K562 (cell line): ENCODE measurements around the gene CPLANE2. TPM values are rescaled to one million over a fixed set of nuclear protein-coding genes. Genes with fewer than 3 reads are reported as not detected.

Experiments
- CCAR2 ChIP-seq: fragments of 200-400 bp; formaldehyde crosslinking; IDR thresholded peaks from 2 replicates; pipeline ENCODE4 v1.6.1; 2017; ENCODE audit warnings: mild to moderate bottlenecking, low read depth, low read length
- HCFC1 ChIP-seq: IDR thresholded peaks from 2 replicates; pipeline ENCODE4 v1.6.1; 2012; ENCODE audit warnings: low read depth, low read length, improper control_type of control experiment
- STAG1 ChIP-seq: sonication (generic); formaldehyde crosslinking; IDR thresholded peaks from 2 replicates; pipeline ENCODE4 v1.5.0; 2020; ENCODE audit warnings: missing genetic modification reagents, borderline replicate concordance
- ZBTB7A ChIP-seq: IDR thresholded peaks from 2 replicates; pipeline ENCODE4 v1.6.1; 2011; ENCODE audit warnings: low read depth, mild to moderate bottlenecking, low read length, moderate library complexity, borderline replicate concordance; ENCODE audit not compliant: control insufficient read depth
- ZFP1 ChIP-seq: fragments of 450-650 bp; formaldehyde crosslinking; IDR thresholded peaks from 2 replicates; pipeline ENCODE4 v1.4.0; 2020; ENCODE audit warnings: mild to moderate bottlenecking, mixed read lengths
- ZNF263 ChIP-seq: sonication (generic); formaldehyde crosslinking; IDR thresholded peaks from 2 replicates; pipeline ENCODE4 v1.8.0; 2022; ENCODE audit warnings: mild to moderate bottlenecking, missing genetic modification reagents, borderline replicate concordance
- ZNF444 ChIP-seq: fragments of 250-450 bp; sonication (Bioruptor Pico); IDR thresholded peaks from 2 replicates; pipeline ENCODE4 v1.4.0; 2020; ENCODE audit warnings: mild to moderate bottlenecking, moderate library complexity
- ZZZ3 ChIP-seq: fragments of 450-650 bp; IDR thresholded peaks from 2 replicates; pipeline ENCODE4 v1.6.1; 2016; ENCODE audit warnings: antibody characterized with exemption, mild to moderate bottlenecking, moderate library complexity
- polyA plus RNA-seq, 8 experiments: library from polyadenylated mRNA; depleted of rRNA in 4 of 8; stranded (reverse) in 5 of 8; unstranded in 3 of 8; fragments of >200 nt; fragmentation: Nextera tagmentation in 2 of 8; fragmentation: Illumina TruSeq in 1 of 8; extraction: Ambion mirVana in 2 of 8; extraction: Trizol in 1 of 8; gene quantifications; 2 replicates each; pipeline versions ENCODE4 v1.2.1 to v1.2.3, GENCODE V29; 2011 to 2014; ENCODE audit warnings: inconsistent platforms in 1 of 8, missing spikeins in 1 of 8
- total RNA-seq, 7 experiments: library from RNA; depleted of rRNA in 6 of 7; stranded (reverse); fragments of >200 nt in 6 of 7; fragmentation: Illumina TruSeq in 2 of 7; extraction: Trizol in 2 of 7; gene quantifications; 2 replicates each; pipeline versions ENCODE4 v1.2.1 to v1.2.3, GENCODE V29; 2011 to 2021; ENCODE audit warnings: low replicate concordance in 1 of 7
- TF ChIP-seq, protein P1 (sequence below), 2 experiments: fragments of 450-650 bp; IDR thresholded peaks; 2 replicates each; pipeline ENCODE4 v1.6.1; 2018; ENCODE audit warnings: mild to moderate bottlenecking in 2 of 2, low read depth in 1 of 2; ENCODE audit not compliant: partially characterized antibody in 2 of 2
- TF ChIP-seq, protein P2 (sequence below): fragments of 250-450 bp; sonication (Bioruptor Pico); IDR thresholded peaks from 2 replicates; pipeline ENCODE4 v1.8.0; 2022; ENCODE audit warnings: moderate library complexity, mild to moderate bottlenecking, inconsistent platforms
- TF ChIP-seq, protein P3 (sequence below): sonication (generic); formaldehyde crosslinking; IDR thresholded peaks from 2 replicates; pipeline ENCODE4 v1.8.0; 2023; ENCODE audit warnings: mild to moderate bottlenecking, missing genetic modification reagents
- TF ChIP-seq, protein P4 (sequence below): fragments of 250-450 bp; sonication (Bioruptor Pico); IDR thresholded peaks from 2 replicates; pipeline ENCODE4 v1.4.0; 2020; ENCODE audit warnings: mild to moderate bottlenecking, moderate library complexity, borderline replicate concordance
- TF ChIP-seq, protein P5 (sequence below): sonication (generic); IDR thresholded peaks from 2 replicates; pipeline ENCODE4 v1.6.1; 2016
- TF ChIP-seq, protein P6 (sequence below): fragments of 250-450 bp; sonication (Bioruptor Pico); IDR thresholded peaks from 2 replicates; pipeline ENCODE4 v1.5.0; 2020; ENCODE audit warnings: mild to moderate bottlenecking, borderline replicate concordance

The CPLANE2 gene
- total and polyA plus RNA-seq, 9 of the 15 experiments (the other 6 are each of a cell fraction or from before 2014, with no cell fraction given), result 0.17 to 20.9 (median 8.1) TPM

DNA sequence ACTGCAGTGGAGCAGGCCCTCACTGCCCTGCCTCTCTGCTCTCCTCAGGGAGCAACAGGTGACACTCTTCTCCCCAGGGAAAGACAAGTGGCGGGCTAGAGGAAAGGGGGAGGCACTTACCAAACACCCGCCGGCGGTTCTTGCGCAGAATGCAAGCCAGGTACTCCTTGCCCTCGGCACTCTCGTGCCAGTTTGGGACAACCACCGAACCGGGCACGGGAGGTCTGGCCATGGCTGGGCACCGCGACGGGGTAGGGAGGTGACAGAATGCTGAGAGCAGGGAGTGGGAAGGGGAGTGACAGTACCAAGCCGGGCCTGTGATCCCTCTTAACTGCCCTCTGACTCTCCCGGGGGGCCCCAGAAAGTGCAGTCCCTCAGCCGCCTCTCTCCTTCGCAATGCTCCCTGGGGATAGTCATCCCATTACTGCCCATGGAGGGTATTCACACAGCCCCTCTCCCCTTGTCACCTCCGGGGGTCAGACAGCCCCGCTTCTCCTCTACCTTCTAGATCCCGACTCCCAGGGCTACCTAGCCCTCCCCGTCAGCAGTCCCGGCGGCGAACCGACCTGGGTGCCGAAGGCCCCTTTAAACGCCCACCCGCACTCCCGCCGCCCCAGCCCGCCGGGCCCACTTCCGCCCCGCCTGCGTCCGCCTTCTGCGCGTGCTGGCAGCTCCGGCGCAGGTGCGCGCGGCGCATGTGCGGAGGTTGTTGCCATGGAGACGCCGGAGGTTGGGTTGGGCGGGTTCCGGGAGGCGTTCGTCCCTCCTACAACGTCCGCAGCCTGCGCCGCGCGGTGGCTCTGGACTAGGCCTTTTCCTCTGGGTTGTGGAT lies at the start of gene CPLANE2 (continued):
- TF ChIP-seq, protein P1, sequence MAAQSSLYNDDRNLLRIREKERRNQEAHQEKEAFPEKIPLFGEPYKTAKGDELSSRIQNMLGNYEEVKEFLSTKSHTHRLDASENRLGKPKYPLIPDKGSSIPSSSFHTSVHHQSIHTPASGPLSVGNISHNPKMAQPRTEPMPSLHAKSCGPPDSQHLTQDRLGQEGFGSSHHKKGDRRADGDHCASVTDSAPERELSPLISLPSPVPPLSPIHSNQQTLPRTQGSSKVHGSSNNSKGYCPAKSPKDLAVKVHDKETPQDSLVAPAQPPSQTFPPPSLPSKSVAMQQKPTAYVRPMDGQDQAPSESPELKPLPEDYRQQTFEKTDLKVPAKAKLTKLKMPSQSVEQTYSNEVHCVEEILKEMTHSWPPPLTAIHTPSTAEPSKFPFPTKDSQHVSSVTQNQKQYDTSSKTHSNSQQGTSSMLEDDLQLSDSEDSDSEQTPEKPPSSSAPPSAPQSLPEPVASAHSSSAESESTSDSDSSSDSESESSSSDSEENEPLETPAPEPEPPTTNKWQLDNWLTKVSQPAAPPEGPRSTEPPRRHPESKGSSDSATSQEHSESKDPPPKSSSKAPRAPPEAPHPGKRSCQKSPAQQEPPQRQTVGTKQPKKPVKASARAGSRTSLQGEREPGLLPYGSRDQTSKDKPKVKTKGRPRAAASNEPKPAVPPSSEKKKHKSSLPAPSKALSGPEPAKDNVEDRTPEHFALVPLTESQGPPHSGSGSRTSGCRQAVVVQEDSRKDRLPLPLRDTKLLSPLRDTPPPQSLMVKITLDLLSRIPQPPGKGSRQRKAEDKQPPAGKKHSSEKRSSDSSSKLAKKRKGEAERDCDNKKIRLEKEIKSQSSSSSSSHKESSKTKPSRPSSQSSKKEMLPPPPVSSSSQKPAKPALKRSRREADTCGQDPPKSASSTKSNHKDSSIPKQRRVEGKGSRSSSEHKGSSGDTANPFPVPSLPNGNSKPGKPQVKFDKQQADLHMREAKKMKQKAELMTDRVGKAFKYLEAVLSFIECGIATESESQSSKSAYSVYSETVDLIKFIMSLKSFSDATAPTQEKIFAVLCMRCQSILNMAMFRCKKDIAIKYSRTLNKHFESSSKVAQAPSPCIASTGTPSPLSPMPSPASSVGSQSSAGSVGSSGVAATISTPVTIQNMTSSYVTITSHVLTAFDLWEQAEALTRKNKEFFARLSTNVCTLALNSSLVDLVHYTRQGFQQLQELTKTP (IDR thresholded peaks at IDR 0.05; ENCODE audit: low read depth in 1 of 2, partially characterized antibody in 2 of 2), result no peak
- peak; percentile 73 for TF ChIP-seq HCFC1
- TF ChIP-seq ZNF444, result no peak
- TF ChIP-seq ZNF263 (CRISPR knock-in tag), result no peak
- TF ChIP-seq, protein P2, sequence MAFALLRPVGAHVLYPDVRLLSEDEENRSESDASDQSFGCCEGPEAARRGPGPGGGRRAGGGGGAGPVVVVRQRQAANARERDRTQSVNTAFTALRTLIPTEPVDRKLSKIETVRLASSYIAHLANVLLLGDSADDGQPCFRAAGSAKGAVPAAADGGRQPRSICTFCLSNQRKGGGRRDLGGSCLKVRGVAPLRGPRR (CRISPR knock-in tag), result no peak
- no peak; the same call in 1 of the 2 replicates for TF ChIP-seq ZFP1 (CRISPR knock-in tag)
- TF ChIP-seq, protein P3, sequence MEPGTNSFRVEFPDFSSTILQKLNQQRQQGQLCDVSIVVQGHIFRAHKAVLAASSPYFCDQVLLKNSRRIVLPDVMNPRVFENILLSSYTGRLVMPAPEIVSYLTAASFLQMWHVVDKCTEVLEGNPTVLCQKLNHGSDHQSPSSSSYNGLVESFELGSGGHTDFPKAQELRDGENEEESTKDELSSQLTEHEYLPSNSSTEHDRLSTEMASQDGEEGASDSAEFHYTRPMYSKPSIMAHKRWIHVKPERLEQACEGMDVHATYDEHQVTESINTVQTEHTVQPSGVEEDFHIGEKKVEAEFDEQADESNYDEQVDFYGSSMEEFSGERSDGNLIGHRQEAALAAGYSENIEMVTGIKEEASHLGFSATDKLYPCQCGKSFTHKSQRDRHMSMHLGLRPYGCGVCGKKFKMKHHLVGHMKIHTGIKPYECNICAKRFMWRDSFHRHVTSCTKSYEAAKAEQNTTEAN (CRISPR knock-in tag), result peak; percentile 58; the same call in 1 of the 2 replicates
- no peak for TF ChIP-seq CCAR2
- TF ChIP-seq ZBTB7A, result peak; percentile 89; the same call in 1 of the 2 replicates
- TF ChIP-seq STAG1 (CRISPR knock-in tag), result 0 out of 2 replicates have a peak, but pooled peaks have one; percentile 20
- TF ChIP-seq ZZZ3, result no peak
- TF ChIP-seq, protein P4, sequence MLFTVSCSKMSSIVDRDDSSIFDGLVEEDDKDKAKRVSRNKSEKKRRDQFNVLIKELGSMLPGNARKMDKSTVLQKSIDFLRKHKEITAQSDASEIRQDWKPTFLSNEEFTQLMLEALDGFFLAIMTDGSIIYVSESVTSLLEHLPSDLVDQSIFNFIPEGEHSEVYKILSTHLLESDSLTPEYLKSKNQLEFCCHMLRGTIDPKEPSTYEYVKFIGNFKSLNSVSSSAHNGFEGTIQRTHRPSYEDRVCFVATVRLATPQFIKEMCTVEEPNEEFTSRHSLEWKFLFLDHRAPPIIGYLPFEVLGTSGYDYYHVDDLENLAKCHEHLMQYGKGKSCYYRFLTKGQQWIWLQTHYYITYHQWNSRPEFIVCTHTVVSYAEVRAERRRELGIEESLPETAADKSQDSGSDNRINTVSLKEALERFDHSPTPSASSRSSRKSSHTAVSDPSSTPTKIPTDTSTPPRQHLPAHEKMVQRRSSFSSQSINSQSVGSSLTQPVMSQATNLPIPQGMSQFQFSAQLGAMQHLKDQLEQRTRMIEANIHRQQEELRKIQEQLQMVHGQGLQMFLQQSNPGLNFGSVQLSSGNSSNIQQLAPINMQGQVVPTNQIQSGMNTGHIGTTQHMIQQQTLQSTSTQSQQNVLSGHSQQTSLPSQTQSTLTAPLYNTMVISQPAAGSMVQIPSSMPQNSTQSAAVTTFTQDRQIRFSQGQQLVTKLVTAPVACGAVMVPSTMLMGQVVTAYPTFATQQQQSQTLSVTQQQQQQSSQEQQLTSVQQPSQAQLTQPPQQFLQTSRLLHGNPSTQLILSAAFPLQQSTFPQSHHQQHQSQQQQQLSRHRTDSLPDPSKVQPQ, result no peak
- TF ChIP-seq, protein P5, sequence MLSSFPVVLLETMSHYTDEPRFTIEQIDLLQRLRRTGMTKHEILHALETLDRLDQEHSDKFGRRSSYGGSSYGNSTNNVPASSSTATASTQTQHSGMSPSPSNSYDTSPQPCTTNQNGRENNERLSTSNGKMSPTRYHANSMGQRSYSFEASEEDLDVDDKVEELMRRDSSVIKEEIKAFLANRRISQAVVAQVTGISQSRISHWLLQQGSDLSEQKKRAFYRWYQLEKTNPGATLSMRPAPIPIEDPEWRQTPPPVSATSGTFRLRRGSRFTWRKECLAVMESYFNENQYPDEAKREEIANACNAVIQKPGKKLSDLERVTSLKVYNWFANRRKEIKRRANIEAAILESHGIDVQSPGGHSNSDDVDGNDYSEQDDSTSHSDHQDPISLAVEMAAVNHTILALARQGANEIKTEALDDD, result no peak
- TF ChIP-seq, protein P6, sequence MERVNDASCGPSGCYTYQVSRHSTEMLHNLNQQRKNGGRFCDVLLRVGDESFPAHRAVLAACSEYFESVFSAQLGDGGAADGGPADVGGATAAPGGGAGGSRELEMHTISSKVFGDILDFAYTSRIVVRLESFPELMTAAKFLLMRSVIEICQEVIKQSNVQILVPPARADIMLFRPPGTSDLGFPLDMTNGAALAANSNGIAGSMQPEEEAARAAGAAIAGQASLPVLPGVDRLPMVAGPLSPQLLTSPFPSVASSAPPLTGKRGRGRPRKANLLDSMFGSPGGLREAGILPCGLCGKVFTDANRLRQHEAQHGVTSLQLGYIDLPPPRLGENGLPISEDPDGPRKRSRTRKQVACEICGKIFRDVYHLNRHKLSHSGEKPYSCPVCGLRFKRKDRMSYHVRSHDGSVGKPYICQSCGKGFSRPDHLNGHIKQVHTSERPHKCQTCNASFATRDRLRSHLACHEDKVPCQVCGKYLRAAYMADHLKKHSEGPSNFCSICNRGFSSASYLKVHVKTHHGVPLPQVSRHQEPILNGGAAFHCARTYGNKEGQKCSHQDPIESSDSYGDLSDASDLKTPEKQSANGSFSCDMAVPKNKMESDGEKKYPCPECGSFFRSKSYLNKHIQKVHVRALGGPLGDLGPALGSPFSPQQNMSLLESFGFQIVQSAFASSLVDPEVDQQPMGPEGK (CRISPR knock-in tag), result no peak
